Psoas muscle (tissue), 8 donors: ENCODE data around the gene BPIFB1. TPM values are rescaled to one million over a fixed set of nuclear protein-coding genes. Genes with fewer than 3 reads are reported as not detected.

Experiments
- ATAC-seq, 4 donors: fragments of 200-7000 bp; cut with Tn5 transposase; one replicate each; pipeline ENCODE4 v1.9.1; 2020; ENCODE audit warnings: moderate library complexity in 3 of 4, mild to moderate bottlenecking in 2 of 4
- DNase-seq, 2 donors: peaks; one replicate each; pipeline ENCODE4 v3.0.0-alpha.2; 2020
- H3K27ac ChIP-seq: fragments of 200-600 bp; one replicate; pipeline ENCODE4 v1.8.0; 2022
- H3K27me3 ChIP-seq, 3 donors: fragments of 200-600 bp in 1 of 3; one replicate each; pipeline versions ENCODE4 v1.6.1 to v1.8.0; 2013 to 2022; ENCODE audit warnings: low read length in 2 of 3, mild to moderate bottlenecking in 2 of 3, moderate library complexity in 1 of 3; ENCODE audit not compliant: insufficient read depth in 3 of 3
- H3K36me3 ChIP-seq, 2 donors: fragments of 200-600 bp in 1 of 2; one replicate each; pipeline versions ENCODE4 v1.6.1 to v1.8.0; 2013 to 2022; ENCODE audit warnings: low read depth in 1 of 2, mild to moderate bottlenecking in 1 of 2, moderate library complexity in 1 of 2; ENCODE audit not compliant: insufficient read depth in 1 of 2
- H3K4me1 ChIP-seq: fragments of 200-600 bp; one replicate; pipeline ENCODE4 v1.8.0; 2022
- H3K4me3 ChIP-seq: fragments of 200-600 bp; one replicate; pipeline ENCODE4 v1.8.0; 2022; ENCODE audit warnings: mild to moderate bottlenecking
- H3K9me3 ChIP-seq: fragments of 200-600 bp; one replicate; pipeline ENCODE4 v1.8.0; 2022
- WGBS, 3 donors: extraction: QIAGEN DNeasy Blood & Tissue Kit; methylation state at CpG; one replicate each; pipeline versions ENCODE4 v1.1.6 to v1.1.7; 2013; 5-methylcytosine and 5-hydroxymethylcytosine counted together
- intact Hi-C, 2 donors: fragments of 100-400 bp; cut with DNase I; formaldehyde crosslinking; loops; one replicate each; pipeline versions ENCODE4 v1.11.0 to v1.14.2; 2022
- long read RNA-seq, 2 donors: library from polyadenylated mRNA; unstranded; transcript quantifications; one replicate each; pipeline ENCODE4 v2.0.0, GENCODE V29; 2021
- polyA plus RNA-seq, 3 donors: library from polyadenylated mRNA; stranded (reverse); fragments of 200-250 nt; gene quantifications; one replicate each; pipeline ENCODE4 v1.2.3, GENCODE V29; 2013
- total RNA-seq, 4 donors: library from RNA; stranded (reverse); fragmentation: NEBNext Ultra II Directional in 2 of 4; extraction: Animal tissue kit (Norgen Biotek cat#: 25700) in 2 of 4; gene quantifications; one replicate each; pipeline versions ENCODE4 v1.2.1 to v1.2.4, GENCODE V29; 2021 to 2023
- TF ChIP-seq, protein P1 (sequence below): fragments of 200-600 bp; IDR thresholded peaks from one replicate; pipeline ENCODE4 v1.8.0; 2022; ENCODE audit warnings: antibody characterized with exemption
- donor health status: healthy with polysubstance abuse.
- donor health status: DM: no; HTN: no; CAD: no; lungs with moderate emphysema.
- donor health status: Bipolar disorder and iron deficiency.
- donor health status: healthy.
- donor health status: DM: yes; HTN: yes; CAD: no.
- donor health status: DM: no; HTN: no; CAD: no.
- donor health status: DM: no; HTN: no; CAD: no.
- donor health status: DM: yes; HTN: yes; CAD: no.

BPIFB1 gene
- total RNA-seq (not detected), polyA plus RNA-seq (under 1 TPM in 1 of 3 donors, not detected in 2; 0.04 TPM)
- long read RNA-seq, donor 1 = 0 reads
- long read RNA-seq, donor 2 = 0 reads

DNA sequence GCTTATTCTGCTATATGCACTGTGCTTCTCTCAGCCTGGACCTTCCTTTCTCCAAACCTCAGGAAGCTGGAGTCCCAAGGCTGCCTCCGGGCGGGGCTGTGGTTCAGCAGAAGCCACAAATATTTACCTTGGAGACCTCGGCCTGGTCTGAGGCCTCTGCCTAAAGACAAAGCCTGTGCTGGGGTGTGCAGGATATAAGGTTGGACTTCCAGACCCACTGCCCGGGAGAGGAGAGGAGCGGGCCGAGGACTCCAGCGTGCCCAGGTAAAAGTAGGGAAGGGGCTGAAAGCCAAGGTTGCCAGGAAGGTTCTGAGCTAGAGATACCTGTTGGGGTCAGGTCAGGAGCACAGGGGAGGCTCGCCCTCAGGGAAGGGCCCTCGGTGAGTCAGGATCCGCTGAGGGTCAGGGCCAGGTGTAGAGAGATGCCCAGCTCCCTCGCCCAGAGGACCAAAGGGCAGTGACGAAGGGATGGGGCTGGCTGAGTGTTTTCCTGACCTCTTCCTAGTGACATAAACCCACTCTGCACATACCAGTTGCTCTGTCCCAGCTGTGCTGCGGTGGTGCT is at the start of gene BPIFB1:
BPIFB1 (plus strand) TSS at position 224 of the 565 bp plus-strand sequence. CDS start 2,860 bp downstream, outside the sequence.
- Histone ChIP-seq H3K4me1 (no peaks in the 10 kb centered on the region), H3K27me3 (peaks cover 0 to 58% (median 10%) of the 10 kb centered on the region in 3 donors), H3K4me3 (no peak within 1 kb of the TSS), H3K27ac (no peak within 1 kb of the TSS), H3K9me3 (no peaks in the 10 kb centered on the region), H3K36me3 (no peaks in the 10 kb centered on the region)
- WGBS, 3 donors = 82 to 91% (median 87%) methylated on average over 13 of the region's 13 CpGs
- DNase-seq (no peak), ATAC-seq (no peak)
- intact Hi-C loops = no loop called here
- TF ChIP-seq, protein P1, sequence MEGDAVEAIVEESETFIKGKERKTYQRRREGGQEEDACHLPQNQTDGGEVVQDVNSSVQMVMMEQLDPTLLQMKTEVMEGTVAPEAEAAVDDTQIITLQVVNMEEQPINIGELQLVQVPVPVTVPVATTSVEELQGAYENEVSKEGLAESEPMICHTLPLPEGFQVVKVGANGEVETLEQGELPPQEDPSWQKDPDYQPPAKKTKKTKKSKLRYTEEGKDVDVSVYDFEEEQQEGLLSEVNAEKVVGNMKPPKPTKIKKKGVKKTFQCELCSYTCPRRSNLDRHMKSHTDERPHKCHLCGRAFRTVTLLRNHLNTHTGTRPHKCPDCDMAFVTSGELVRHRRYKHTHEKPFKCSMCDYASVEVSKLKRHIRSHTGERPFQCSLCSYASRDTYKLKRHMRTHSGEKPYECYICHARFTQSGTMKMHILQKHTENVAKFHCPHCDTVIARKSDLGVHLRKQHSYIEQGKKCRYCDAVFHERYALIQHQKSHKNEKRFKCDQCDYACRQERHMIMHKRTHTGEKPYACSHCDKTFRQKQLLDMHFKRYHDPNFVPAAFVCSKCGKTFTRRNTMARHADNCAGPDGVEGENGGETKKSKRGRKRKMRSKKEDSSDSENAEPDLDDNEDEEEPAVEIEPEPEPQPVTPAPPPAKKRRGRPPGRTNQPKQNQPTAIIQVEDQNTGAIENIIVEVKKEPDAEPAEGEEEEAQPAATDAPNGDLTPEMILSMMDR = no peak

DNA sequence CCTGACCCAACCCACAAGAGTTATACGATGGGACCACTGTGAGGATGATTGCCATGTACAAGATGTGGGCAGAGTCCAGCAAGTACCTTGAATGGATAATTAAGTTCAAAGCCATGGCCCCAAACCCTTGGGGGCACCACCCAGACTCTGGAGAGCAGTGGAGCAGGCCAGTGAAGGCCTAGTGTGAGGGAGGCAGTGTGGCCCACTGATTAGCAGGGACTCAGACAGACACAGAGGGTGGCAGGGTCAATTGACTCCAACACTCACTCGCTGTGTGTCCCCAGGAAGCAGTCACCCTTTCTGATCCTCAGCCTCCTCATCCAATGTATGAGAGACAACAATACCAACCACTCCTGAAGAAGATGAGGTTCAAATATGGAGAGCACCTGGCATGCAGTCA is 49.0 kb upstream of the BPIFB1 start:
- Histone ChIP-seq H3K36me3 (no peaks in the 10 kb centered on the region), H3K27ac (no peak overlapping the region), H3K9me3 (no peaks in the 10 kb centered on the region), H3K4me3 (no peak overlapping the region), H3K4me1 (no peaks in the 10 kb centered on the region), H3K27me3 (peaks cover 0 to 12% (median 10%) of the 10 kb centered on the region in 3 donors)
- no peak for DNase-seq
- no peak for ATAC-seq
- intact Hi-C loops = no loop called here
- TF ChIP-seq, protein P1 = no peak
- WGBS, 3 donors = 80 to 88% (median 86%) methylated on average over 2 of the region's 2 CpGs

- Histone ChIP-seq H3K27me3 (peaks cover 0 to 12% (median 6%) of the 10 kb centered on the region in 3 donors), H3K4me3 (no peak within 1 kb of the TSS), H3K27ac (no peak within 1 kb of the TSS), H3K4me1 (no peaks in the 10 kb centered on the region), H3K9me3 (no peaks in the 10 kb centered on the region), H3K36me3 (no peaks in the 10 kb centered on the region)
- TF ChIP-seq, protein P1 = no peak
- ATAC-seq = no peak
- intact Hi-C loops = no loop called here
- 66 to 67% (median 66%) methylated on average over 5 of the region's 5 CpGs for WGBS, 3 donors
- no peak for DNase-seq
Observed at GRCh38 chr20:33235696-33236095, 47.3 kb upstream of the BPIFB1 start, which contains the start of gene BPIFA1. TSS of gene BPIFA1 (plus strand) at chr20:33235996. CDS start at chr20:33237712, 1,716 bp downstream.

GRCh38 chr20:33236351-33236750 is 46.7 kb upstream of the BPIFB1 start:
- H3K27ac ChIP-seq = no peak overlapping the region
- DNase-seq (no peak), ATAC-seq (no peak)
- H3K36me3 ChIP-seq = no peaks in the 10 kb centered on the region
- no peaks in the 10 kb centered on the region for H3K4me1 ChIP-seq
- intact Hi-C loops = no loop called here
- H3K4me3 ChIP-seq = no peak overlapping the region
- no peaks in the 10 kb centered on the region for H3K9me3 ChIP-seq
- TF ChIP-seq, protein P1 = no peak
- H3K27me3 ChIP-seq = peaks cover 0 to 12% (median 6%) of the 10 kb centered on the region in 3 donors
- 53 to 82% (median 81%) methylated on average over 1 of the region's 1 CpG for WGBS, 3 donors
